A549 (cell line): ENCODE results near the gene MEPCE. TPM values are rescaled to one million over a fixed set of nuclear protein-coding genes. Genes with fewer than 3 reads are reported as not detected.
A peak's percentile ranks its signal among the peaks of the same experiment; 100 is the strongest.

Experiments
- ATAC-seq, 2 experiments: fragments of 200-7000 bp in 1 of 2; fragments of >200 bp in 1 of 2; cut with Nextera tagmentation in 1 of 2; cut with Tn5 transposase in 1 of 2; 3 replicates each; pipeline versions ENCODE4 v1.8.0 to v1.9.1; 2018 to 2020; ENCODE audit warnings: mild to moderate bottlenecking in 1 of 2, moderate library complexity in 1 of 2
- CTCF ChIA-PET: fragments of 300-600 bp; sonication (Branson Sonifier 250); formaldehyde crosslinking; extraction: SDS; loops from one replicate; lab custom pipeline; 2021; ENCODE audit warnings: antibody characterized with exemption, inconsistent platforms; lab: Yijun Ruan, JAX
- POLR2A ChIA-PET: fragments of 350-600 bp; formaldehyde crosslinking; extraction: SDS; loops from one replicate; lab custom pipeline; 2021; ENCODE audit warnings: antibody characterized with exemption, inconsistent platforms; lab: Yijun Ruan, JAX
- DNase-seq, 2 experiments: peaks; one replicate each; pipeline versions ENCODE4 v3.0.0 to v3.0.0-alpha.2; 2011 to 2016; ENCODE audit warnings: low read depth in 1 of 2, low spot score in 1 of 2
- FAIRE-seq: peaks from 2 replicates; lab custom pipeline; 2011; peaks lifted over from hg19 to GRCh38; lab: Jason Lieb, UNC
- H3K27ac ChIP-seq, 2 experiments: fragments of >200 bp; sonication (Bioruptor Twin); formaldehyde crosslinking; 3 replicates each; pipeline ENCODE4 v1.5.1; 2016 to 2017
- H3K4me1 ChIP-seq: fragments of >200 bp; sonication (Bioruptor Twin); formaldehyde crosslinking; 3 replicates; pipeline ENCODE4 v1.6.1; 2016
- H3K4me2 ChIP-seq: fragments of >200 bp; sonication (Bioruptor Twin); formaldehyde crosslinking; 3 replicates; pipeline ENCODE4 v1.6.1; 2016
- H3K4me3 ChIP-seq: fragments of >200 bp; sonication (Bioruptor Twin); formaldehyde crosslinking; 3 replicates; pipeline ENCODE4 v1.5.1; 2016
- H3K9me3 ChIP-seq: fragments of >200 bp; sonication (Bioruptor Twin); formaldehyde crosslinking; 3 replicates; pipeline ENCODE4 v1.6.1; 2016
- CBX2 ChIP-seq: fragments of 200-600 bp; sonication (generic); IDR thresholded peaks from 2 replicates; pipeline ENCODE4 v1.6.1; 2016; ENCODE audit warnings: low read depth, mild to moderate bottlenecking, borderline replicate concordance
- CEBPB ChIP-seq, 2 experiments: fragments of >200 bp in 1 of 2; sonication (Bioruptor Twin) in 1 of 2; formaldehyde crosslinking in 1 of 2; IDR thresholded peaks; 2 replicates each; pipeline ENCODE4 v1.6.1; 2012 to 2016
- EHF ChIP-seq: fragments of 250-450 bp; sonication (Bioruptor Pico); IDR thresholded peaks from 2 replicates; pipeline ENCODE4 v1.5.0; 2020; ENCODE audit warnings: mild to moderate bottlenecking
- EHMT2 ChIP-seq: fragments of 200-600 bp; sonication (generic); IDR thresholded peaks from 2 replicates; pipeline ENCODE4 v1.6.1; 2016; ENCODE audit warnings: antibody characterized with exemption, low read depth, mild to moderate bottlenecking, moderate library complexity
- ELK1 ChIP-seq: fragments of 150-350 bp; IDR thresholded peaks from 2 replicates; pipeline ENCODE4 v1.6.1; 2014; ENCODE audit warnings: low read depth, mild to moderate bottlenecking, low read length
- ESRRA ChIP-seq: fragments of 150-350 bp; IDR thresholded peaks from 2 replicates; pipeline ENCODE4 v1.6.1; 2014; ENCODE audit warnings: mild to moderate bottlenecking, low read length, borderline replicate concordance
- FOSL2 ChIP-seq, 2 experiments: fragments of 450-650 bp in 1 of 2; fragments of >200 bp in 1 of 2; sonication (Bioruptor Twin) in 1 of 2; formaldehyde crosslinking; IDR thresholded peaks; 2 replicates each; pipeline versions ENCODE4 v1.5.0 to v1.6.1; 2016 to 2020; ENCODE audit warnings: mild to moderate bottlenecking in 1 of 2, moderate library complexity in 1 of 2
- HDAC2 ChIP-seq: fragments of 200-600 bp; sonication (generic); IDR thresholded peaks from 2 replicates; pipeline ENCODE4 v1.6.1; 2016
- HEYL ChIP-seq: fragments of 250-450 bp; sonication (Bioruptor Pico); IDR thresholded peaks from 2 replicates; pipeline ENCODE4 v1.8.0; 2021; ENCODE audit warnings: mild to moderate bottlenecking, moderate library complexity
- HOXA7 ChIP-seq: fragments of 250-450 bp; sonication (Bioruptor Pico); IDR thresholded peaks from 2 replicates; pipeline ENCODE4 v1.5.0; 2020; ENCODE audit warnings: mild to moderate bottlenecking, moderate library complexity
- HOXB13 ChIP-seq: fragments of 250-450 bp; sonication (Bioruptor Pico); IDR thresholded peaks from 2 replicates; pipeline ENCODE4 v1.5.0; 2020; ENCODE audit warnings: low read depth, mild to moderate bottlenecking, moderate library complexity
- HOXB5 ChIP-seq: fragments of 250-450 bp; sonication (Bioruptor Pico); IDR thresholded peaks from 2 replicates; pipeline ENCODE4 v1.5.0; 2020; ENCODE audit warnings: mild to moderate bottlenecking, moderate library complexity
- KDM1A ChIP-seq: fragments of 200-600 bp; sonication (generic); IDR thresholded peaks from 2 replicates; pipeline ENCODE4 v1.6.1; 2016; ENCODE audit warnings: low read depth, mild to moderate bottlenecking
- KDM5A ChIP-seq: fragments of 200-600 bp; sonication (generic); IDR thresholded peaks from 2 replicates; pipeline ENCODE4 v1.6.1; 2016; ENCODE audit warnings: antibody characterized with exemption, mild to moderate bottlenecking
- MAFK ChIP-seq: fragments of 450-650 bp; IDR thresholded peaks from 2 replicates; pipeline ENCODE4 v1.6.1; 2014; ENCODE audit not compliant: partially characterized antibody
- MYC ChIP-seq: IDR thresholded peaks from 2 replicates; pipeline ENCODE4 v1.6.1; 2012; ENCODE audit warnings: mild to moderate bottlenecking, inconsistent platforms, low read length, improper control_type of control experiment, borderline replicate concordance
- NFE2L2 ChIP-seq: fragments of 150-350 bp; conservative IDR thresholded peaks from 2 replicates; pipeline ENCODE4 v1.6.1; 2014; ENCODE audit warnings: low read length
- NPAS2 ChIP-seq: fragments of 250-450 bp; sonication (Bioruptor Pico); IDR thresholded peaks from 2 replicates; pipeline ENCODE4 v1.8.0; 2022; ENCODE audit warnings: mild to moderate bottlenecking, moderate library complexity, borderline replicate concordance
- PHF8 ChIP-seq: fragments of 200-600 bp; sonication (generic); IDR thresholded peaks from 2 replicates; pipeline ENCODE4 v1.6.1; 2016; ENCODE audit warnings: low read depth, mild to moderate bottlenecking, antibody characterized with exemption, moderate library complexity, borderline replicate concordance
- POLR2AphosphoS2 ChIP-seq: conservative IDR thresholded peaks from 2 replicates; pipeline ENCODE4 v1.6.1; 2012; ENCODE audit warnings: low read length, improper control_type of control experiment, inconsistent platforms
- RARB ChIP-seq: fragments of 250-450 bp; sonication (Bioruptor Pico); IDR thresholded peaks from 2 replicates; pipeline ENCODE4 v1.8.0; 2021; ENCODE audit warnings: mild to moderate bottlenecking, moderate library complexity
- RCOR1 ChIP-seq: fragments of 150-350 bp; IDR thresholded peaks from 2 replicates; pipeline ENCODE4 v1.6.1; 2014; ENCODE audit warnings: antibody characterized with exemption, low read length, low read depth
- REST ChIP-seq: fragments of 200-600 bp; sonication (generic); IDR thresholded peaks from 2 replicates; pipeline ENCODE4 v1.6.1; 2016; ENCODE audit warnings: antibody characterized with exemption, mild to moderate bottlenecking, moderate library complexity
- RFX5 ChIP-seq: fragments of 450-650 bp; IDR thresholded peaks from 2 replicates; pipeline ENCODE4 v1.7.1; 2014; ENCODE audit warnings: antibody characterized with exemption, mild to moderate bottlenecking, moderate library complexity
- RNF2 ChIP-seq: fragments of 200-600 bp; sonication (generic); IDR thresholded peaks from 2 replicates; pipeline ENCODE4 v1.6.1; 2016; ENCODE audit warnings: low read depth, mild to moderate bottlenecking, antibody characterized with exemption, moderate library complexity, borderline replicate concordance
- SMC3 ChIP-seq: fragments of >200 bp; sonication (Bioruptor Twin); formaldehyde crosslinking; IDR thresholded peaks from 3 replicates; pipeline ENCODE4 v1.6.1; 2018; ENCODE audit warnings: inconsistent platforms
- SREBF2 ChIP-seq: fragments of 450-650 bp; IDR thresholded peaks from 2 replicates; pipeline ENCODE4 v1.6.1; 2014; ENCODE audit warnings: mild to moderate bottlenecking, moderate library complexity
- TFCP2L1 ChIP-seq: fragments of 250-450 bp; sonication (Bioruptor Pico); IDR thresholded peaks from 2 replicates; pipeline ENCODE4 v1.5.0; 2021; ENCODE audit warnings: mild to moderate bottlenecking
- ZC3H11A ChIP-seq: fragments of 450-650 bp; IDR thresholded peaks from 2 replicates; pipeline ENCODE4 v1.6.1; 2014; ENCODE audit warnings: antibody characterized with exemption, mild to moderate bottlenecking
- ZNF302 ChIP-seq: fragments of 250-450 bp; sonication (Bioruptor Pico); IDR thresholded peaks from 2 replicates; pipeline ENCODE4 v1.9.0; 2021; ENCODE audit warnings: inconsistent platforms, mild to moderate bottlenecking, moderate library complexity
- ZSCAN20 ChIP-seq: fragments of 250-450 bp; sonication (Bioruptor Pico); IDR thresholded peaks from 2 replicates; pipeline ENCODE4 v1.8.0; 2022; ENCODE audit warnings: mild to moderate bottlenecking, moderate library complexity
- WGBS: methylation state at CpG from one replicate; pipeline ENCODE4 v1.1.6; 2017; ENCODE audit errors: missing lambda C conversion rate; 5-methylcytosine and 5-hydroxymethylcytosine counted together
- polyA plus RNA-seq, 4 experiments: library from polyadenylated mRNA; depleted of rRNA in 3 of 4; stranded (reverse); fragments of >200 nt; fragmentation: RNase III in 1 of 4; extraction: RNeasy Plus Mini Kit Qiagen cat#74134 plus additional on column Dnase treatment in 1 of 4; gene quantifications; 2 replicates in 3 of 4; 3 replicates in 1 of 4; pipeline ENCODE4 v1.2.3, GENCODE V29; 2011 to 2017
- TF ChIP-seq, protein P1 (sequence below): fragments of >200 bp; sonication (Bioruptor Twin); formaldehyde crosslinking; IDR thresholded peaks from 3 replicates; pipeline ENCODE4 v1.6.1; 2016
- TF ChIP-seq, protein P2 (sequence below): fragments of >200 bp; sonication (Bioruptor Twin); formaldehyde crosslinking; IDR thresholded peaks from 3 replicates; pipeline ENCODE4 v1.5.1; 2016

The MEPCE gene
- polyA plus RNA-seq, 2 of the 4 experiments (the other 2 are of a cell fraction): 10.0 to 38.4 TPM

DNA sequence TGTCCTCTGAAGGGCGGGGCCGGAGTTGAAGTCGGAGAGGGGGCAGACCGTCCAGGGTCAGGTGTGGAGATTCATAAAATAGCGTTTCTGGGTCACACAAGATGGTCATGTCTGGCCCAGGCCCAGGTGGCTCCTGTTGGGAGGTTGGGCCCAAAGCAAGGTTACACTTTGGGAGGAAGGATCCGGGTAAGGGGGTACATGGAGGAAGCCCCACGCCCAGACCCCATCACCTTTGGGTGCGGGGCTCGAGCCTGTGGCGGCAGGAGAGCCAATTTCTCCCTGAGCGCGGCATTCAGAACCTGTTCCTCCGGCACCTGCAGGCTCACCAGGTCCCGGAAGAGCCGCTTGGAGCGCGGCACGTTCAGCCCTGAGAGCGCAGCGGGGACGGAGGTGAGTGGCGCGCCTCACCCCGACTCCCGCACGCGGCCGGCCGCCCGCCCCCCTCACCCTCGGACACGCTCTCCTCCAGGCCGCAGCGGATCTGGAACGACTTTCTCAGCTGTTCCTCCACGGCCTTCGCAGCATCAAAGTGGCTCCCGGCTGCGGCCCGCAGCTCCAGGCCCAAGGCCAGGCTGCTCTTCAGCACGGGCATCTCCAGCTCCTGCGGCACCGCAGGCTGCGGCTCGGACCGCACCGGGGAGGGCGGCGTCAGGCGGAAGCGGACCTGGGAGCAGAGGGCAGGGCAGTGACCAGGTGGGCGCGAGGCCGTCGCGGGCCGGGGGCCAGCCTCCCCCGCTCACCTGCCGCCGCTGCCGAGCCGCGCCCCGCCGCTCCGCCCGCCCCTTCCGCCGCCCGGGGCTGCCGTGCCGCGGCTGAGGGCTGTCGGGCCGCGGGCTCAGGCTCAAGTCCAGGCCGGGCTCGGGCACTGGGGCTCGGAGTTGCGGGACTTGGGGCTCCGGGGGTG lies 6.0 kb downstream of the MEPCE start:
- H3K4me2 ChIP-seq: peak overlapping the region; percentile 90
- peak overlapping the region; percentile 96 for H3K27ac ChIP-seq
- WGBS: 10% methylated on average over 8 of the region's 81 CpGs
- ATAC-seq (peak; percentile 51 to 56), DNase-seq (peak in 1 of 2 experiments; percentile 38), FAIRE-seq (no peak)
- POLR2A ChIA-PET: interaction anchor here (0.6 to 2.6 kb wide), 5 partner anchors 7 to 151 kb away, joined by 3 to 23 read pairs (median 6); partner anchors contain the start of genes FBXO24, LRCH4, MEPCE and ZCWPW1
- H3K4me3 ChIP-seq: peak overlapping the region; percentile 91
- CTCF ChIA-PET: interaction anchor here (0.6 to 5.1 kb wide), 5 partner anchors 11 to 45 kb away, joined by 3 to 26 read pairs (median 10); no protein-coding TSS in a partner anchor
- peaks cover 30% of the 10 kb centered on the region for H3K4me1 ChIP-seq
- no peaks in the 10 kb centered on the region for H3K9me3 ChIP-seq
- TF ChIP-seq SREBF2: no peak
- no peak; the same call in 1 of the 2 replicates for TF ChIP-seq HOXA7 (CRISPR knock-in tag)
- peak; percentile 82; the same call in 1 of the 2 replicates for TF ChIP-seq TFCP2L1
- TF ChIP-seq MYC: 0 out of 2 replicates have a peak, but pooled peaks have one; percentile 44
- no peak for TF ChIP-seq KDM5A
- TF ChIP-seq, protein P1, sequence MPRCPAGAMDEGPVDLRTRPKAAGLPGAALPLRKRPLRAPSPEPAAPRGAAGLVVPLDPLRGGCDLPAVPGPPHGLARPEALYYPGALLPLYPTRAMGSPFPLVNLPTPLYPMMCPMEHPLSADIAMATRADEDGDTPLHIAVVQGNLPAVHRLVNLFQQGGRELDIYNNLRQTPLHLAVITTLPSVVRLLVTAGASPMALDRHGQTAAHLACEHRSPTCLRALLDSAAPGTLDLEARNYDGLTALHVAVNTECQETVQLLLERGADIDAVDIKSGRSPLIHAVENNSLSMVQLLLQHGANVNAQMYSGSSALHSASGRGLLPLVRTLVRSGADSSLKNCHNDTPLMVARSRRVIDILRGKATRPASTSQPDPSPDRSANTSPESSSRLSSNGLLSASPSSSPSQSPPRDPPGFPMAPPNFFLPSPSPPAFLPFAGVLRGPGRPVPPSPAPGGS: no peak
- TF ChIP-seq KDM1A: no peak
- TF ChIP-seq RNF2: no peak
- no peak for TF ChIP-seq HOXB13
- no peak for TF ChIP-seq ZSCAN20
- no peak for TF ChIP-seq CBX2
- TF ChIP-seq ELK1: no peak
- no peak for TF ChIP-seq RCOR1
- no peak for TF ChIP-seq EHMT2
- TF ChIP-seq, protein P2, sequence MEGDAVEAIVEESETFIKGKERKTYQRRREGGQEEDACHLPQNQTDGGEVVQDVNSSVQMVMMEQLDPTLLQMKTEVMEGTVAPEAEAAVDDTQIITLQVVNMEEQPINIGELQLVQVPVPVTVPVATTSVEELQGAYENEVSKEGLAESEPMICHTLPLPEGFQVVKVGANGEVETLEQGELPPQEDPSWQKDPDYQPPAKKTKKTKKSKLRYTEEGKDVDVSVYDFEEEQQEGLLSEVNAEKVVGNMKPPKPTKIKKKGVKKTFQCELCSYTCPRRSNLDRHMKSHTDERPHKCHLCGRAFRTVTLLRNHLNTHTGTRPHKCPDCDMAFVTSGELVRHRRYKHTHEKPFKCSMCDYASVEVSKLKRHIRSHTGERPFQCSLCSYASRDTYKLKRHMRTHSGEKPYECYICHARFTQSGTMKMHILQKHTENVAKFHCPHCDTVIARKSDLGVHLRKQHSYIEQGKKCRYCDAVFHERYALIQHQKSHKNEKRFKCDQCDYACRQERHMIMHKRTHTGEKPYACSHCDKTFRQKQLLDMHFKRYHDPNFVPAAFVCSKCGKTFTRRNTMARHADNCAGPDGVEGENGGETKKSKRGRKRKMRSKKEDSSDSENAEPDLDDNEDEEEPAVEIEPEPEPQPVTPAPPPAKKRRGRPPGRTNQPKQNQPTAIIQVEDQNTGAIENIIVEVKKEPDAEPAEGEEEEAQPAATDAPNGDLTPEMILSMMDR: no peak
- TF ChIP-seq NPAS2 (CRISPR knock-in tag): no peak
- 0 out of 2 replicates have a peak, but pooled peaks have one; percentile 21 for TF ChIP-seq PHF8
- TF ChIP-seq FOSL2 (IDR thresholded peaks at IDR 0.05): no peak
- no peak for TF ChIP-seq FOSL2 (CRISPR knock-in tag; IDR thresholded peaks at IDR 0.05)
- no peak for TF ChIP-seq HDAC2
- TF ChIP-seq NFE2L2: no peak
- no peak for TF ChIP-seq RFX5
- TF ChIP-seq ESRRA: no peak
- no peak for TF ChIP-seq ZC3H11A
- TF ChIP-seq EHF: no peak
- TF ChIP-seq MAFK: no peak
- TF ChIP-seq HEYL: no peak
- TF ChIP-seq ZNF302 (CRISPR knock-in tag): no peak
- TF ChIP-seq REST: no peak
- no peak for TF ChIP-seq CEBPB (IDR thresholded peaks at IDR 0.05)
- TF ChIP-seq RARB: no peak
- no peak for TF ChIP-seq HOXB5 (CRISPR knock-in tag)
- no peak for TF ChIP-seq SMC3
- no peak for TF ChIP-seq POLR2AphosphoS2
